Hepatocyte (in vitro differentiated cells): Measurements from ENCODE around the gene ETHE1.

Experiments used
- CTCF ChIP-seq: fragments of 200-600 bp; sonication (generic); IDR thresholded peaks from 2 replicates; pipeline ENCODE4 v1.5.1; 2016; ENCODE audit warnings: antibody characterized with exemption, mild to moderate bottlenecking; ENCODE audit not compliant: poor library complexity
- EZH2 ChIP-seq: fragments of 200-600 bp; sonication (generic); IDR thresholded peaks from 2 replicates; pipeline ENCODE4 v1.6.1; 2016; ENCODE audit warnings: antibody characterized with exemption, mild to moderate bottlenecking, borderline replicate concordance

- TF ChIP-seq CTCF (no peak), EZH2 (no peak)
These were observed 55.9 kb downstream of the ETHE1 start for GRCh38 chr19:43471091-43471490.
